Activated CD8-positive, alpha-beta memory T cell treated with anti-CD3 and anti-CD28 coated beads for 36 hours (primary cell): Measurements from ENCODE around the gene CCDC87. TPM values are rescaled to one million over a fixed set of nuclear protein-coding genes. Genes with fewer than 3 reads are reported as not detected.

ENCODE experiments used
- CTCF ChIA-PET: fragments of 350-600 bp; sonication (Branson Sonifier 250); formaldehyde crosslinking; loops from one replicate; lab custom pipeline; 2021; ENCODE audit warnings: antibody characterized with exemption; lab: Charles Lee
- POLR2A ChIA-PET: fragments of 350-600 bp; sonication (Branson Sonifier 250); formaldehyde crosslinking; loops from one replicate; lab custom pipeline; 2021; ENCODE audit warnings: antibody characterized with exemption; lab: Charles Lee
- total RNA-seq, 2 experiments: library from RNA; stranded (reverse); gene quantifications; one replicate each; pipeline ENCODE4 v1.2.3, GENCODE V29; 2021

Gene CCDC87
- total RNA-seq, 2 experiments from 2014 or later: 0.13 to 0.21 TPM

GRCh38 chr11:66564538-66564937, 28.3 kb downstream of the CCDC87 start:
- ChIA-PET POLR2A (no interaction called here), CTCF (no interaction called here)

GRCh38 chr11:66563832-66564231, 29.0 kb downstream of the CCDC87 start:
- ChIA-PET CTCF (no interaction called here), POLR2A (no interaction called here)

- ChIA-PET CTCF (interaction anchor here (0.5 to 1.3 kb wide), 2 partner anchors 15 to 661 kb away, joined by 3 to 8 read pairs; no protein-coding TSS in a partner anchor), POLR2A (no interaction called here)
Measured at GRCh38 chr11:66562907-66563583, 29.8 kb downstream of the CCDC87 start.

- ChIA-PET POLR2A (interaction anchor here (1.4 kb wide), 1 partner anchor 16 kb away, joined by 4 read pairs; the partner anchor contains the start of genes ACTN3 and ZDHHC24), CTCF (interaction anchor here (0.5 to 1.3 kb wide), 4 partner anchors 14 to 662 kb away, joined by 3 to 8 read pairs (median 4); partner anchors contain the start of gene RBM4B)
Measured at GRCh38 chr11:66562275-66562674, 30.6 kb downstream of the CCDC87 start.

GRCh38 chr11:66561975-66562248, 31.0 kb downstream of the CCDC87 start:
- ChIA-PET CTCF (interaction anchor here (0.6 to 1.3 kb wide), 3 partner anchors 13 to 116 kb away, joined by 3 to 4 read pairs (median 3); partner anchors contain the start of gene RBM4B), POLR2A (interaction anchor here (1.4 kb wide), 1 partner anchor 15 kb away, joined by 4 read pairs; the partner anchor contains the start of genes ACTN3 and ZDHHC24)

- CTCF ChIA-PET: interaction anchor here (0.6 to 1.3 kb wide), 3 partner anchors 13 to 117 kb away, joined by 3 to 4 read pairs (median 3); partner anchors contain the start of gene RBM4B
- POLR2A ChIA-PET: interaction anchor here (1.3 to 1.4 kb wide), 2 partner anchors 15 to 55 kb away, joined by 4 to 5 read pairs; partner anchors contain the start of genes ACTN3, RBM14 and ZDHHC24
Measured at GRCh38 chr11:66561178-66561974, 31.5 kb downstream of the CCDC87 start.

- CTCF ChIA-PET: interaction anchor here (1.2 kb wide), 1 partner anchor 14 kb away, joined by 3 read pairs; the partner anchor contains the start of gene ZDHHC24
- POLR2A ChIA-PET: interaction anchor here (1.3 kb wide), 1 partner anchor 56 kb away, joined by 5 read pairs; the partner anchor contains the start of gene RBM14
Measured at GRCh38 chr11:66559866-66560676, 32.8 kb downstream of the CCDC87 start.

GRCh38 chr11:66559142-66559865, 33.6 kb downstream of the CCDC87 start:
- CTCF ChIA-PET: interaction anchor here (1.2 kb wide), 1 partner anchor 13 kb away, joined by 3 read pairs; the partner anchor contains the start of gene ZDHHC24
- POLR2A ChIA-PET: interaction anchor here (0.9 kb wide), 1 partner anchor 779 kb away, joined by 3 read pairs; no protein-coding TSS in a partner anchor

- ChIA-PET CTCF (no interaction called here), POLR2A (no interaction called here)
Measured at GRCh38 chr11:66557733-66558326, 35.0 kb downstream of the CCDC87 start.

GRCh38 chr11:66556086-66556485, 36.8 kb downstream of the CCDC87 start:
- CTCF ChIA-PET: no interaction called here

GRCh38 chr11:66555416-66555815, 37.4 kb downstream of the CCDC87 start:
- POLR2A ChIA-PET: no interaction called here

More at GRCh38 chr11:66556086-66556485, 36.8 kb downstream of the CCDC87 start:
- POLR2A ChIA-PET: no interaction called here

GRCh38 chr11:66554602-66555001, 38.3 kb downstream of the CCDC87 start:
- POLR2A ChIA-PET: no interaction called here
- CTCF ChIA-PET: no interaction called here

More at GRCh38 chr11:66555416-66555815, 37.4 kb downstream of the CCDC87 start:
- CTCF ChIA-PET: no interaction called here

- ChIA-PET CTCF (no interaction called here), POLR2A (no interaction called here)
Measured at GRCh38 chr11:66550887-66551286, 42.0 kb downstream of the CCDC87 start.

- CTCF ChIA-PET: interaction anchor here (0.7 kb wide), 1 partner anchor 130 kb away, joined by 3 read pairs; no protein-coding TSS in a partner anchor
- POLR2A ChIA-PET: interaction anchor here (0.7 kb wide), 1 partner anchor 699 kb away, joined by 4 read pairs; no protein-coding TSS in a partner anchor
Measured at GRCh38 chr11:66549696-66550095, 43.2 kb downstream of the CCDC87 start.

- ChIA-PET POLR2A (no interaction called here), CTCF (interaction anchor here (0.6 to 1.1 kb wide), 4 partner anchors 13 to 653 kb away, joined by 3 read pairs; partner anchors contain the start of gene RBM4B)
Measured at GRCh38 chr11:66548774-66549630, 43.9 kb downstream of the CCDC87 start.

GRCh38 chr11:66548041-66548440, 44.8 kb downstream of the CCDC87 start:
- POLR2A ChIA-PET: no interaction called here

More at GRCh38 chr11:66548041-66548440, 44.8 kb downstream of the CCDC87 start:
- CTCF ChIA-PET: interaction anchor here (0.8 to 1.1 kb wide), 2 partner anchors 14 to 129 kb away, joined by 3 read pairs; partner anchors contain the start of gene RBM4B
